H1 (cell line): ENCODE measurements around the gene GMCL1. TPM values are rescaled to one million over a fixed set of nuclear protein-coding genes. Genes with fewer than 3 reads are reported as not detected.

Experiments used
- CHD7 ChIP-seq: fragments of 300-600 bp; sonication (generic); IDR thresholded peaks from 2 replicates; pipeline ENCODE4 v1.7.1; 2012; ENCODE audit warnings: low read length, moderate library complexity, mild to moderate bottlenecking, inconsistent platforms; ENCODE audit not compliant: insufficient replicate concordance
- CTBP2 ChIP-seq: IDR thresholded peaks from 2 replicates; pipeline ENCODE4 v1.7.0; 2011; ENCODE audit warnings: borderline replicate concordance, mild to moderate bottlenecking, moderate library complexity, mixed read lengths, low read length; ENCODE audit not compliant: insufficient read depth, insufficient read length
- CTCF ChIP-seq, 3 experiments: IDR thresholded peaks; 1 replicate in 2 of 3; 2 replicates in 1 of 3; pipeline versions ENCODE4 v1.5.1 to v1.6.1; 2011; ENCODE audit warnings: low read length in 3 of 3, mild to moderate bottlenecking in 3 of 3, inconsistent platforms in 2 of 3, low read depth in 1 of 3, moderate library complexity in 1 of 3; ENCODE audit not compliant: insufficient read depth in 1 of 3; ENCODE audit errors: control extremely low read depth in 1 of 3
- HDAC2 ChIP-seq, 2 experiments: fragments of 300-600 bp in 1 of 2; sonication (generic) in 1 of 2; IDR thresholded peaks; 2 replicates each; pipeline ENCODE4 v1.6.1; 2011 to 2012; ENCODE audit warnings: low read depth in 2 of 2, low read length in 2 of 2, mild to moderate bottlenecking in 2 of 2, moderate library complexity in 2 of 2, borderline replicate concordance in 1 of 2, inconsistent platforms in 1 of 2
- POU5F1 ChIP-seq: IDR thresholded peaks from 2 replicates; pipeline ENCODE4 v1.6.1; 2011; ENCODE audit warnings: low read depth, mild to moderate bottlenecking, low read length, moderate library complexity
- polyA plus RNA-seq, 7 experiments: library from polyadenylated mRNA; depleted of rRNA in 3 of 7; stranded (reverse) in 5 of 7; unstranded in 2 of 7; fragments of >200 nt in 5 of 7; fragments of 200-250 nt in 2 of 7; gene quantifications; 1 replicate in 5 of 7; 2 replicates in 1 of 7; 4 replicates in 1 of 7; pipeline versions ENCODE4 v1.2.1 to v1.2.3, GENCODE V29; 2011 to 2013; ENCODE audit warnings: missing spikeins in 2 of 7, mixed read lengths in 2 of 7
- total RNA-seq: library from RNA; stranded (reverse); fragmentation: NEBNext Ultra II Directional; extraction: Animal tissue kit (Norgen Biotek cat#: 25700); gene quantifications from 2 replicates; pipeline ENCODE4 v1.2.1, GENCODE V29; 2021

The GMCL1 gene
- total and polyA plus RNA-seq, 2 of the 8 experiments (the other 6 are each of a cell fraction or from before 2014, with no cell fraction given): 6.5 to 21.9 TPM

- TF ChIP-seq CHD7 (no peak), CTCF (IDR thresholded peaks at IDR 0.05; ENCODE audit: control extremely low read depth in 1 of 3, insufficient read depth in 1 of 3, low read depth in 1 of 3, low read length in 3 of 3) (no peak), CTBP2 (no peak), POU5F1 (no peak), HDAC2 (IDR thresholded peaks at IDR 0.05; ENCODE audit: borderline replicate concordance in 1 of 2, low read depth in 2 of 2, low read length in 2 of 2) (no peak)
Observed at GRCh38 chr2:69786052-69786560, 43.4 kb upstream of the GMCL1 start (continued).
